WTC11 (cell line): Measurements from ENCODE around the gene TNS3.

ENCODE experiments used
- ATF1 ChIP-seq: sonication (generic); formaldehyde crosslinking; IDR thresholded peaks from 2 replicates; pipeline ENCODE4 v1.8.1; 2023; ENCODE audit warnings: mild to moderate bottlenecking, moderate library complexity, missing genetic modification reagents
- CREB1 ChIP-seq: sonication (generic); formaldehyde crosslinking; IDR thresholded peaks from 2 replicates; pipeline ENCODE4 v1.8.0; 2023; ENCODE audit warnings: mild to moderate bottlenecking, missing genetic modification reagents
- CREM ChIP-seq: sonication (generic); formaldehyde crosslinking; IDR thresholded peaks from 2 replicates; pipeline ENCODE4 v1.8.1; 2022; ENCODE audit warnings: mild to moderate bottlenecking, missing genetic modification reagents, moderate library complexity
- ETV6 ChIP-seq: sonication (generic); formaldehyde crosslinking; IDR thresholded peaks from 2 replicates; pipeline ENCODE4 v1.8.1; 2022; ENCODE audit warnings: mild to moderate bottlenecking, missing genetic modification reagents
- MXD4 ChIP-seq: fragments of 250-450 bp; sonication (Bioruptor Pico); IDR thresholded peaks from 2 replicates; pipeline ENCODE4 v1.8.0; 2021; ENCODE audit warnings: mild to moderate bottlenecking, moderate library complexity, borderline replicate concordance
- MYBL2 ChIP-seq: sonication (generic); formaldehyde crosslinking; IDR thresholded peaks from 2 replicates; pipeline ENCODE4 v1.8.1; 2023; ENCODE audit warnings: mild to moderate bottlenecking, moderate library complexity, missing genetic modification reagents
- ZNF121 ChIP-seq: sonication (generic); formaldehyde crosslinking; IDR thresholded peaks from 2 replicates; pipeline ENCODE4 v1.8.0; 2023; ENCODE audit warnings: missing genetic modification reagents
- ZNF138 ChIP-seq: sonication (generic); formaldehyde crosslinking; conservative IDR thresholded peaks from 2 replicates; pipeline ENCODE4 v1.8.1; 2022; ENCODE audit warnings: mild to moderate bottlenecking, moderate library complexity, missing genetic modification reagents
- TF ChIP-seq, protein P1 (sequence below): sonication (generic); formaldehyde crosslinking; IDR thresholded peaks from 2 replicates; pipeline ENCODE4 v1.8.1; 2023; ENCODE audit warnings: mild to moderate bottlenecking, missing genetic modification reagents, moderate library complexity
- TF ChIP-seq, protein P2 (sequence below): fragments of 200-600 bp; IDR thresholded peaks from 2 replicates; pipeline ENCODE4 v1.8.0; 2022; ENCODE audit warnings: antibody characterized with exemption
- TF ChIP-seq, protein P3 (sequence below): sonication (generic); formaldehyde crosslinking; conservative IDR thresholded peaks from 2 replicates; pipeline ENCODE4 v1.8.1; 2022; ENCODE audit warnings: mild to moderate bottlenecking, missing genetic modification reagents
- TF ChIP-seq, protein P4 (sequence below): sonication (generic); formaldehyde crosslinking; conservative IDR thresholded peaks from 2 replicates; pipeline ENCODE4 v1.8.1; 2023; ENCODE audit warnings: mild to moderate bottlenecking, low read depth, missing genetic modification reagents, moderate library complexity

DNA sequence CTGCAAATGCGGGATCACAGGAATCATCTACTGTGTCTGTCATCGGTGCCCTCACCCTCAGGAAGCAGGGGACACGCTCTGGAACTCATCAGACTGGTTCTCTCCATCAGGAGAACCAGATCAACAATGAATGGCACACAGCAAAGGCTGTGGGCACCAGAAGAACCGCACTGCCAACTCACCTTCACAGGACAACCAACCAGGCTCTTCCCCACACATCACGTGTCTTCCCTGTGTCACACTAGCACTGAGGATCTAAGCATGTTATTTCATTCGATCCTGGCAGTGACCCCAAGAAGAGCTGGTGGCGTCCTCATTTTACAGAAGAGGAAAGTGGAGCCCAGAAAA is 106.1 kb downstream of the TNS3 start:
- TF ChIP-seq, protein P1, sequence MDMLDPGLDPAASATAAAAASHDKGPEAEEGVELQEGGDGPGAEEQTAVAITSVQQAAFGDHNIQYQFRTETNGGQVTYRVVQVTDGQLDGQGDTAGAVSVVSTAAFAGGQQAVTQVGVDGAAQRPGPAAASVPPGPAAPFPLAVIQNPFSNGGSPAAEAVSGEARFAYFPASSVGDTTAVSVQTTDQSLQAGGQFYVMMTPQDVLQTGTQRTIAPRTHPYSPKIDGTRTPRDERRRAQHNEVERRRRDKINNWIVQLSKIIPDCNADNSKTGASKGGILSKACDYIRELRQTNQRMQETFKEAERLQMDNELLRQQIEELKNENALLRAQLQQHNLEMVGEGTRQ (CRISPR knock-in tag) = no peak
- TF ChIP-seq, protein P2, sequence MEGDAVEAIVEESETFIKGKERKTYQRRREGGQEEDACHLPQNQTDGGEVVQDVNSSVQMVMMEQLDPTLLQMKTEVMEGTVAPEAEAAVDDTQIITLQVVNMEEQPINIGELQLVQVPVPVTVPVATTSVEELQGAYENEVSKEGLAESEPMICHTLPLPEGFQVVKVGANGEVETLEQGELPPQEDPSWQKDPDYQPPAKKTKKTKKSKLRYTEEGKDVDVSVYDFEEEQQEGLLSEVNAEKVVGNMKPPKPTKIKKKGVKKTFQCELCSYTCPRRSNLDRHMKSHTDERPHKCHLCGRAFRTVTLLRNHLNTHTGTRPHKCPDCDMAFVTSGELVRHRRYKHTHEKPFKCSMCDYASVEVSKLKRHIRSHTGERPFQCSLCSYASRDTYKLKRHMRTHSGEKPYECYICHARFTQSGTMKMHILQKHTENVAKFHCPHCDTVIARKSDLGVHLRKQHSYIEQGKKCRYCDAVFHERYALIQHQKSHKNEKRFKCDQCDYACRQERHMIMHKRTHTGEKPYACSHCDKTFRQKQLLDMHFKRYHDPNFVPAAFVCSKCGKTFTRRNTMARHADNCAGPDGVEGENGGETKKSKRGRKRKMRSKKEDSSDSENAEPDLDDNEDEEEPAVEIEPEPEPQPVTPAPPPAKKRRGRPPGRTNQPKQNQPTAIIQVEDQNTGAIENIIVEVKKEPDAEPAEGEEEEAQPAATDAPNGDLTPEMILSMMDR = no peak
- TF ChIP-seq MXD4 (no peak), CREB1 (CRISPR knock-in tag) (no peak), ZNF138 (CRISPR knock-in tag) (no peak), MYBL2 (no peak), ATF1 (CRISPR knock-in tag) (no peak), ETV6 (CRISPR knock-in tag) (no peak), ZNF121 (CRISPR knock-in tag) (no peak), CREM (no peak)
- TF ChIP-seq, protein P3, sequence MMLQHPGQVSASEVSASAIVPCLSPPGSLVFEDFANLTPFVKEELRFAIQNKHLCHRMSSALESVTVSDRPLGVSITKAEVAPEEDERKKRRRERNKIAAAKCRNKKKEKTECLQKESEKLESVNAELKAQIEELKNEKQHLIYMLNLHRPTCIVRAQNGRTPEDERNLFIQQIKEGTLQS (CRISPR knock-in tag) = no peak
- TF ChIP-seq, protein P4, sequence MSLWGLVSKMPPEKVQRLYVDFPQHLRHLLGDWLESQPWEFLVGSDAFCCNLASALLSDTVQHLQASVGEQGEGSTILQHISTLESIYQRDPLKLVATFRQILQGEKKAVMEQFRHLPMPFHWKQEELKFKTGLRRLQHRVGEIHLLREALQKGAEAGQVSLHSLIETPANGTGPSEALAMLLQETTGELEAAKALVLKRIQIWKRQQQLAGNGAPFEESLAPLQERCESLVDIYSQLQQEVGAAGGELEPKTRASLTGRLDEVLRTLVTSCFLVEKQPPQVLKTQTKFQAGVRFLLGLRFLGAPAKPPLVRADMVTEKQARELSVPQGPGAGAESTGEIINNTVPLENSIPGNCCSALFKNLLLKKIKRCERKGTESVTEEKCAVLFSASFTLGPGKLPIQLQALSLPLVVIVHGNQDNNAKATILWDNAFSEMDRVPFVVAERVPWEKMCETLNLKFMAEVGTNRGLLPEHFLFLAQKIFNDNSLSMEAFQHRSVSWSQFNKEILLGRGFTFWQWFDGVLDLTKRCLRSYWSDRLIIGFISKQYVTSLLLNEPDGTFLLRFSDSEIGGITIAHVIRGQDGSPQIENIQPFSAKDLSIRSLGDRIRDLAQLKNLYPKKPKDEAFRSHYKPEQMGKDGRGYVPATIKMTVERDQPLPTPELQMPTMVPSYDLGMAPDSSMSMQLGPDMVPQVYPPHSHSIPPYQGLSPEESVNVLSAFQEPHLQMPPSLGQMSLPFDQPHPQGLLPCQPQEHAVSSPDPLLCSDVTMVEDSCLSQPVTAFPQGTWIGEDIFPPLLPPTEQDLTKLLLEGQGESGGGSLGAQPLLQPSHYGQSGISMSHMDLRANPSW (CRISPR knock-in tag) = no peak
